Retinal pigment epithelial cell (primary cell): ENCODE results near the gene CPTP.

ENCODE experiments used
- DNase-seq: peaks from one replicate; pipeline ENCODE4 v3.0.0-alpha.2; 2010; ENCODE audit warnings: low read depth
- H3K4me3 ChIP-seq: 2 replicates; pipeline ENCODE4 v1.5.1; 2011; ENCODE audit warnings: mild to moderate bottlenecking, low read length, control low read depth, moderate library complexity
- CTCF ChIP-seq: conservative IDR thresholded peaks from 2 replicates; pipeline ENCODE4 v1.5.1; 2011; ENCODE audit warnings: low read depth, low read length, control low read depth, inconsistent platforms

The CPTP gene

GRCh38 chr1:1330366-1331067, 5.9 kb downstream of the CPTP start:
- no peak for DNase-seq
- TF ChIP-seq CTCF = no peak
- no peak overlapping the region for H3K4me3 ChIP-seq

- TF ChIP-seq CTCF = no peak
- no peak within 1 kb of the TSS for H3K4me3 ChIP-seq
- DNase-seq = no peak
Observed at GRCh38 chr1:1331068-1331965, 6.7 kb downstream of the CPTP start, which contains the start of gene TAS1R3. TAS1R3 (plus strand) TSS chr1:1331280; CDS start chr1:1331346, 66 bp downstream.

GRCh38 chr1:1332031-1332755, 7.6 kb downstream of the CPTP start:
- H3K4me3 ChIP-seq = no peak overlapping the region
- TF ChIP-seq CTCF = no peak
- DNase-seq = no peak

DNA sequence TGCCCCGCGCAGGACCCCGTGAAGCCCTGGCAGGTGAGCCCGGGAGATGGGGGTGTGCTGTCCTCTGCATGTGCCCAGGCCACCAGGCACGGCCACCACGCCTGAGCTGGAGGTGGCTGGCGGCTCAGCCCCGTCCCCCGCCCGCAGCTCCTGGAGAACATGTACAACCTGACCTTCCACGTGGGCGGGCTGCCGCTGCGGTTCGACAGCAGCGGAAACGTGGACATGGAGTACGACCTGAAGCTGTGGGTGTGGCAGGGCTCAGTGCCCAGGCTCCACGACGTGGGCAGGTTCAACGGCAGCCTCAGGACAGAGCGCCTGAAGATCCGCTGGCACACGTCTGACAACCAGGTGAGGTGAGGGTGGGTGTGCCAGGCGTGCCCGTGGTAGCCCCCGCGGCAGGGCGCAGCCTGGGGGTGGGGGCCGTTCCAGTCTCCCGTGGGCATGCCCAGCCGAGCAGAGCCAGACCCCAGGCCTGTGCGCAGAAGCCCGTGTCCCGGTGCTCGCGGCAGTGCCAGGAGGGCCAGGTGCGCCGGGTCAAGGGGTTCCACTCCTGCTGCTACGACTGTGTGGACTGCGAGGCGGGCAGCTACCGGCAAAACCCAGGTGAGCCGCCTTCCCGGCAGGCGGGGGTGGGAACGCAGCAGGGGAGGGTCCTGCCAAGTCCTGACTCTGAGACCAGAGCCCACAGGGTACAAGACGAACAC, 8.3 kb downstream of the CPTP start:
- no peak for DNase-seq
- TF ChIP-seq CTCF = no peak
- H3K4me3 ChIP-seq = no peak overlapping the region

DNA sequence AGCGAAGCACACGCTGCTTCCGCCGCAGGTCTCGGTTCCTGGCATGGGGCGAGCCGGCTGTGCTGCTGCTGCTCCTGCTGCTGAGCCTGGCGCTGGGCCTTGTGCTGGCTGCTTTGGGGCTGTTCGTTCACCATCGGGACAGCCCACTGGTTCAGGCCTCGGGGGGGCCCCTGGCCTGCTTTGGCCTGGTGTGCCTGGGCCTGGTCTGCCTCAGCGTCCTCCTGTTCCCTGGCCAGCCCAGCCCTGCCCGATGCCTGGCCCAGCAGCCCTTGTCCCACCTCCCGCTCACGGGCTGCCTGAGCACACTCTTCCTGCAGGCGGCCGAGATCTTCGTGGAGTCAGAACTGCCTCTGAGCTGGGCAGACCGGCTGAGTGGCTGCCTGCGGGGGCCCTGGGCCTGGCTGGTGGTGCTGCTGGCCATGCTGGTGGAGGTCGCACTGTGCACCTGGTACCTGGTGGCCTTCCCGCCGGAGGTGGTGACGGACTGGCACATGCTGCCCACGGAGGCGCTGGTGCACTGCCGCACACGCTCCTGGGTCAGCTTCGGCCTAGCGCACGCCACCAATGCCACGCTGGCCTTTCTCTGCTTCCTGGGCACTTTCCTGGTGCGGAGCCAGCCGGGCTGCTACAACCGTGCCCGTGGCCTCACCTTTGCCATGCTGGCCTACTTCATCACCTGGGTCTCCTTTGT, 9.1 kb downstream of the CPTP start:
- TF ChIP-seq CTCF = no peak
- H3K4me3 ChIP-seq = no peak overlapping the region
- no peak for DNase-seq

- no peak for TF ChIP-seq CTCF
- DNase-seq = no peak
- no peak overlapping the region for H3K4me3 ChIP-seq
Observed at GRCh38 chr1:1334835-1335234, 10.2 kb downstream of the CPTP start.
